Activated naive CD4-positive, alpha-beta T cell treated with anti-CD3 and anti-CD28 coated beads, Interleukin-2, amount 10 ng/mL, durations not matched to agents 7 days and 5 days (primary cell): ENCODE data around the gene FRMD5.
"Not testable (repeated sequence)": the region's sequence is repeated elsewhere in the genome, so short reads cannot be mapped to it uniquely, and the experiment has no call there.

Source experiments
- CTCF ChIA-PET: fragments of 350-600 bp; sonication (Branson Sonifier 250); formaldehyde crosslinking; loops from one replicate; lab custom pipeline; 2021; ENCODE audit warnings: antibody characterized with exemption; lab: Charles Lee
- DNase-seq: peaks from one replicate; pipeline ENCODE4 v3.0.0-alpha.2; 2020
- H3K27ac Mint-ChIP-seq: one replicate; pipeline ENCODE4 v1.8.0; 2021; ENCODE audit warnings: mild to moderate bottlenecking, moderate library complexity, mixed read lengths
- H3K27me3 Mint-ChIP-seq: one replicate; pipeline ENCODE4 v1.8.0; 2021; ENCODE audit warnings: mild to moderate bottlenecking, mixed read lengths
- H3K36me3 Mint-ChIP-seq: one replicate; pipeline ENCODE4 v1.8.0; 2021; ENCODE audit warnings: mixed read lengths
- H3K4me1 Mint-ChIP-seq: one replicate; pipeline ENCODE4 v1.8.0; 2021; ENCODE audit warnings: mixed read lengths
- H3K4me3 Mint-ChIP-seq: one replicate; pipeline ENCODE4 v1.8.0; 2021; ENCODE audit warnings: mild to moderate bottlenecking, moderate library complexity, mixed read lengths
- H3K9me3 Mint-ChIP-seq: one replicate; pipeline ENCODE4 v1.8.0; 2021; ENCODE audit warnings: mixed read lengths

FRMD5 gene

DNA sequence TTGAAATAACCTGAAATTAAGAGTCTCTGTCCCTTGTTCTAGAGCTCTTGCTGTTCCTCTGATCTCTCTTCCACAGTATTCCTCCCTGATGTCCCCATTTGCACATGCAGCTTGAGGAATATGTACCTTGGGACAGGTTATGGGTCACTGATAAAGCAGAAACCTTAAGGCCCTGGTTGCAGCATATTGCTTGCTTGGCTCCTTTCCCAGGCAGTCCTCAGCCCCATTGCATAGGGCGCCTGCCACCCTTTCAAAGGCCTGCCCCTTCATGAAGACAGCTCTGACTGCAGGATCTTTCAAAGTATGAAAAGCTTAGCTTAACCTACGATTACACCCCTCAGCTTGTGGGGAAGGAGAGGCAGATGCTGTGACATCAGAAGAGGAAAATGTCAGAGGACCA is 316.6 kb downstream of the FRMD5 start:
- CTCF ChIA-PET = no interaction called here

DNA sequence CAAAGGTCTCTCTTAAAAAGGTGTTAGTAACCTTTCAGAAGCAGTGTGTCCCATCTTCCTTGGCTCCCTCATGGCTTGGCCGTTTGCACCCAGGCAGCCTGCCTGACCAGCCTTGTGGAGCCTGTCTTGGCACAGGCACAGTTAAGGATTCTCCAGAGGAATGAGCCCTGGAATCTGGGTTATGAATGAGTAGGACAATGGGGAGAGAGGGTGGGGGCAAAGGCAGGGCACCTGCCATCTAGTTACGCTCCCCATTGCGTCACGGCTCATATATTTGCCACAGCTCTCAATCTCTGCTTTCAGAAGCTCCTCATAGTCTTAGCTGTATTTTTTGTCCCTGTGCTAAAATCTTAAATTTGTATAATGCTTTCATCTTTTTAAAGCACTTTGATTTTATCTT is 317.7 kb downstream of the FRMD5 start:
- Mint-ChIP-seq H3K27ac (no peak overlapping the region), H3K4me3 (no peak overlapping the region), H3K27me3 (no peaks in the 10 kb centered on the region), H3K36me3 (peaks cover 48% of the 10 kb centered on the region), H3K4me1 (no peaks in the 10 kb centered on the region), H3K9me3 (no peaks in the 10 kb centered on the region)
- no peak for DNase-seq
- CTCF ChIA-PET = interaction anchor here (1.2 kb wide), 1 partner anchor 27 kb away, joined by 3 read pairs; no protein-coding TSS in a partner anchor

More for the DNA sequence above, 316.6 kb downstream of the FRMD5 start:
- Mint-ChIP-seq H3K4me1 (no peaks in the 10 kb centered on the region), H3K27me3 (no peaks in the 10 kb centered on the region), H3K9me3 (no peaks in the 10 kb centered on the region), H3K36me3 (peaks cover 51% of the 10 kb centered on the region), H3K27ac (no peak overlapping the region), H3K4me3 (no peak overlapping the region)
- DNase-seq = no peak

GRCh38 chr15:43876872-43877271 is 318.2 kb downstream of the FRMD5 start:
- Mint-ChIP-seq H3K4me1 (no peaks in the 10 kb centered on the region), H3K9me3 (no peaks in the 10 kb centered on the region), H3K27me3 (no peaks in the 10 kb centered on the region), H3K4me3 (no peak overlapping the region), H3K27ac (no peak overlapping the region), H3K36me3 (peaks cover 45% of the 10 kb centered on the region)
- DNase-seq = no peak
- CTCF ChIA-PET = interaction anchor here (1.2 kb wide), 1 partner anchor 27 kb away, joined by 3 read pairs; no protein-coding TSS in a partner anchor

- no peak for DNase-seq
- peaks cover 41% of the 10 kb centered on the region for H3K36me3 Mint-ChIP-seq
- CTCF ChIA-PET = no interaction called here
- no peak overlapping the region for H3K4me3 Mint-ChIP-seq
- peak overlapping the region; percentile 52 for H3K27ac Mint-ChIP-seq
- no peaks in the 10 kb centered on the region for H3K27me3 Mint-ChIP-seq
- no peaks in the 10 kb centered on the region for H3K4me1 Mint-ChIP-seq
- H3K9me3 Mint-ChIP-seq = no peaks in the 10 kb centered on the region
These were observed 321.4 kb downstream of the FRMD5 start for GRCh38 chr15:43873651-43874050.

GRCh38 chr15:43872416-43873020 is 322.6 kb downstream of the FRMD5 start:
- H3K9me3 Mint-ChIP-seq = no peaks in the 10 kb centered on the region
- no peaks in the 10 kb centered on the region for H3K4me1 Mint-ChIP-seq
- CTCF ChIA-PET = interaction anchor here (1.8 kb wide), 1 partner anchor 9 kb away, joined by 6 read pairs; no protein-coding TSS in a partner anchor
- H3K4me3 Mint-ChIP-seq = no peak overlapping the region
- DNase-seq = peak; percentile 41
- peaks cover 42% of the 10 kb centered on the region for H3K36me3 Mint-ChIP-seq
- no peaks in the 10 kb centered on the region for H3K27me3 Mint-ChIP-seq
- no peak overlapping the region for H3K27ac Mint-ChIP-seq

GRCh38 chr15:43871835-43872234 is 323.2 kb downstream of the FRMD5 start:
- CTCF ChIA-PET = interaction anchor here (1.3 to 1.8 kb wide), 2 partner anchors 9 to 194 kb away, joined by 4 to 6 read pairs; no protein-coding TSS in a partner anchor
- no peak overlapping the region for H3K4me3 Mint-ChIP-seq
- H3K27me3 Mint-ChIP-seq = no peaks in the 10 kb centered on the region
- peaks cover 45% of the 10 kb centered on the region for H3K36me3 Mint-ChIP-seq
- no peaks in the 10 kb centered on the region for H3K9me3 Mint-ChIP-seq
- H3K27ac Mint-ChIP-seq = no peak overlapping the region
- H3K4me1 Mint-ChIP-seq = no peaks in the 10 kb centered on the region
- DNase-seq = no peak

DNA sequence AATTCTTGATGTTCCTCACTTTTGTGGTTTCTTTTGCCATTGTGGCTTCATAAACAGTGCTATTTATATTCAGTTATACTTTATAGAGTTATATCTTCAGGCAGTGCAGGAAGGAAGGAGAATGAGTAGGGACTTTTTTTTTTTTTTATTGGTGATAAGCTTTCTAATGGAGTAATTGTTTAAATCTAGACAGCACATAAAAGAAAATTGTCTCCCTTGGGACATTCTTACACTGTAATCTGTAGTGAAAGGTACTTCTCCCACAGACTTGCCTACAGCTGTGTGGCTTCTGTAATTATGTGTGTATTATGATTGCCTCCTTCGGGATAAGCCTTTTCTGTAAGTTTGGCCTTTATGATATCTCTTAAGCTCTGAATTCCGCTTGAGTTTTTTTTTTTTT is 326.7 kb downstream of the FRMD5 start:
- H3K27ac Mint-ChIP-seq = no peak overlapping the region
- H3K36me3 Mint-ChIP-seq = peaks cover 37% of the 10 kb centered on the region
- no peaks in the 10 kb centered on the region for H3K27me3 Mint-ChIP-seq
- no peaks in the 10 kb centered on the region for H3K4me1 Mint-ChIP-seq
- CTCF ChIA-PET = interaction anchor here (2.1 kb wide), 1 partner anchor 13 kb away, joined by 7 read pairs; no protein-coding TSS in a partner anchor
- no peak overlapping the region for H3K4me3 Mint-ChIP-seq
- H3K9me3 Mint-ChIP-seq = no peaks in the 10 kb centered on the region
- no peak for DNase-seq

- Mint-ChIP-seq H3K27ac (no peak overlapping the region), H3K9me3 (no peaks in the 10 kb centered on the region), H3K36me3 (peaks cover 33% of the 10 kb centered on the region), H3K4me3 (no peak overlapping the region), H3K4me1 (no peaks in the 10 kb centered on the region), H3K27me3 (no peaks in the 10 kb centered on the region)
- DNase-seq = no peak
- CTCF ChIA-PET = no interaction called here
These were observed 328.0 kb downstream of the FRMD5 start for GRCh38 chr15:43867096-43867495.

DNA sequence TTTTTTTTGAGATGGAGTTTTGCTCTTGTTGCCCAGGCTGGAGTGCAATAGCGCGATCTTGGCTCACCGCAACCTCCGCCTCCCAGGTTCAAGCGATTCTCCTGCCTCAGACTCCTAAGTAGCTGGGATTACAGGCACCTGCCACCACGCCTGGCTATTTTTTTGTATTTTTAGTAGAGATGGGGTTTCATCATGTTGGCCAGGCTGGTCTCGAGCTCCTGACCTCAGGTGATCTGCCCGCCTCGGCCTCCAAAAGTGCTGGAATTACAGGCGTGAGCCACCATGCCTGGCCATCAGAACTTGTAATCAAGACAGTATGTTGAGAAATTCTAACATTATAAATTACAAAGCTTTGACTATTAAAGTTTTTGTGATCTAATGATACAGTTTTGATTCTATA is 328.4 kb downstream of the FRMD5 start:
- H3K4me3 Mint-ChIP-seq, H3K27me3 Mint-ChIP-seq, H3K27ac Mint-ChIP-seq, H3K9me3 Mint-ChIP-seq, DNase-seq, H3K4me1 Mint-ChIP-seq, CTCF ChIA-PET: not testable (repeated sequence)
- peaks cover 33% of the 10 kb centered on the region for H3K36me3 Mint-ChIP-seq

GRCh38 chr15:43859546-43859945 is 335.5 kb downstream of the FRMD5 start:
- no peaks in the 10 kb centered on the region for H3K27me3 Mint-ChIP-seq

DNA sequence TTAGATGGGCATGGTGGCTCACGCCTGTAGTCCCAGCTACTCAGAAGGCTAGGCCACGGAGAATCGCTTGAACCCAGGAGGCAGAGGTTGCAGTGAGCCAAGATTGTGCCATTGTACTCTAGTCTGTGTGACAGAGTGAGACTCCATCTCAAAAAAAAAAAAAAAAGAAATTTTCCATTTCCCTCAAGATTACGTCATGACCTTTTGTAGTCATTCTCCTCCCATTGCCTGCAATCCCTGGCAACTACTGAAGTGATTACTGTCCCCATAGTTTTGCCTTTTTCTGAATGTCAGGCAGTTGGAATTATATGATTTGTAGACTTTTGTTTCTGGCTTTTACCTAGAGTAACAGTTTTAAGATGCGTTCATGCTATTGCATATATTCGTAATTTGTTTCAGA is 340.3 kb downstream of the FRMD5 start:
- CTCF ChIA-PET = no interaction called here
- no peaks in the 10 kb centered on the region for H3K4me1 Mint-ChIP-seq
- no peaks in the 10 kb centered on the region for H3K27me3 Mint-ChIP-seq
- DNase-seq = no peak
- no peaks in the 10 kb centered on the region for H3K9me3 Mint-ChIP-seq
- no peak overlapping the region for H3K4me3 Mint-ChIP-seq
- H3K27ac Mint-ChIP-seq = no peak overlapping the region
- peaks cover 53% of the 10 kb centered on the region for H3K36me3 Mint-ChIP-seq

More at GRCh38 chr15:43859546-43859945, 335.5 kb downstream of the FRMD5 start:
- CTCF ChIA-PET = no interaction called here
- no peaks in the 10 kb centered on the region for H3K4me1 Mint-ChIP-seq
- peaks cover 38% of the 10 kb centered on the region for H3K36me3 Mint-ChIP-seq
- H3K9me3 Mint-ChIP-seq = no peaks in the 10 kb centered on the region
- DNase-seq = no peak
- H3K27ac Mint-ChIP-seq = peak overlapping the region; percentile 43
- no peak overlapping the region for H3K4me3 Mint-ChIP-seq

DNA sequence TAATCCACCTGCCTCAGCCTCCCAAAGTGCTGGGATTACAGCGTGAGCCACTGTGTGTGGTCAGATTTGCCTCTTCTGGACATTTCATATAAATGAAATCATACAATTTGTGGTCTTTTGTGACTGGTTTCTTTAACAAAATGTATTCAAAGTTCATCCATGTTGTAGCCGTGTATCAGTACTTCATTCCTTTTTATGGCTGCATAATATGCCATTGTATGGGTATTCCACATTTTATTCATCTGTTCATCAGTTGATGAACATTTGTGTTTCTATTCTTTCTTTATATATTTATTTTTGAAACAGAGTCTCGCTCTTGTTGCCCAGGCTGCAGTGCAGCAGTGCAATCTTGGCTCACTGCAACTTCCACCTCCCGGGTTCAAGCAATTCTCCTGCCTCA is 342.5 kb downstream of the FRMD5 start:
- Mint-ChIP-seq H3K9me3 (no peaks in the 10 kb centered on the region), H3K4me1 (no peaks in the 10 kb centered on the region), H3K27ac (no peak overlapping the region), H3K4me3 (no peak overlapping the region), H3K36me3 (peaks cover 48% of the 10 kb centered on the region), H3K27me3 (no peaks in the 10 kb centered on the region)
- no peak for DNase-seq
- CTCF ChIA-PET = no interaction called here

DNA sequence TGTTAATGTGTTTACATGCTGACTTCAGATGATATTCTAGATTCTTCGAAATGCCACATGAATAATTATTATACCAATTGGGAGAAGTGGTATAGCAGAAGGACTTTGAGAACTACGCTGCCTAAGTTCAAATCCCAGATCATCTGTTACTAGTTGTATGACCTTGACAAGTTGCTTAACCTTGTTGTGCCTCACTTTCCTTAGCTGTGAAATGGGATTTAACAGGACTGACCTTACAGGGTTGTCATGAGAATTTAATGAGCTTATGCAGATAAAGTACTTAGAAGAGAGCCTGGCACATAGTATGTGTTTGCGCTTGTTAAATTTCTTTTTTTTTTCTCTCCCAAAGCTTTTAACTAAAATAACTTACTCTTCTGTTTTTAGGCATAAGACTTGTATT is 343.8 kb downstream of the FRMD5 start:
- Mint-ChIP-seq H3K27ac (no peak overlapping the region), H3K4me3 (no peak overlapping the region), H3K27me3 (no peaks in the 10 kb centered on the region), H3K9me3 (no peaks in the 10 kb centered on the region), H3K36me3 (peaks cover 45% of the 10 kb centered on the region), H3K4me1 (no peaks in the 10 kb centered on the region)
- DNase-seq = no peak
- CTCF ChIA-PET = no interaction called here

DNA sequence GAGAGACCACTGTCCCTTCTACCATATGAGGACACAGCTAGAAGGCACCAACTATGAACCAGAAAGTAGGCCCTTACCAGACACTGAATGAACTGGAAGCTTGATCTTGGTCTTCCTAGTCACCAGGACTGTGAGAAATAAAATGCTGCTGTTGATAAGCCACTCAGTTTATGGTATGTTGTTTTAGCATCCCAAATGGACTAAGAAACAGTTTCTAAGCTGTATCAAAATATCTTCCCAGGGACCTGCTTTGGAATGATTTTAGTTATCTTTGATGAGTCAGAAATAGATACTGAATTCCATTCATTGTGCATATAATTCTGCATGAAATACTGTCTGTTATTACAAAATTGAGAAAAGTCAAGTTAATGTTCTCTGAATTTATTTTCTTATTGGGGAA is 349.6 kb downstream of the FRMD5 start:
- H3K4me3 Mint-ChIP-seq = no peak overlapping the region

GRCh38 chr15:43832485-43832884 is 362.6 kb downstream of the FRMD5 start:
- H3K36me3 Mint-ChIP-seq = peaks cover 45% of the 10 kb centered on the region
- H3K4me3 Mint-ChIP-seq, DNase-seq, H3K27me3 Mint-ChIP-seq, CTCF ChIA-PET, H3K9me3 Mint-ChIP-seq: not testable (repeated sequence)
- H3K27ac Mint-ChIP-seq = peak overlapping the region; percentile 25
- peaks cover 49% of the 10 kb centered on the region for H3K4me1 Mint-ChIP-seq

More for the DNA sequence above, 349.6 kb downstream of the FRMD5 start:
- no peaks in the 10 kb centered on the region for H3K27me3 Mint-ChIP-seq
- H3K4me1 Mint-ChIP-seq = no peaks in the 10 kb centered on the region
- no peaks in the 10 kb centered on the region for H3K9me3 Mint-ChIP-seq
- no peak for DNase-seq
- CTCF ChIA-PET = no interaction called here
- no peak overlapping the region for H3K27ac Mint-ChIP-seq
- H3K36me3 Mint-ChIP-seq = peaks cover 37% of the 10 kb centered on the region
